Measurements from ENCODE around the gene STIM1.

The STIM1 gene

GRCh38 chr11:3833449-3833848 is 22.0 kb upstream of the STIM1 start:
- H3K27ac ChIP-seq (replicated peaks) = peak overlapping the region; percentile 93
- H3K4me3 ChIP-seq (replicated peaks; ENCODE audit: insufficient read depth, low read length) = no peak overlapping the region
- no peaks in the 10 kb centered on the region for H3K27me3 ChIP-seq (ENCODE audit: insufficient read depth, poor library complexity, severe bottlenecking)
- no peak for DNase-seq (ENCODE audit: low read depth in 1 of 2, low spot score in 1 of 2)
- TF ChIP-seq GABPA (IDR thresholded peaks at IDR 0.05; ENCODE audit: low read depth) (no peak), SPI1 (IDR thresholded peaks at IDR 0.05; ENCODE audit: borderline replicate concordance, low read depth) (no peak)

- H3K27ac ChIP-seq (replicated peaks) = peak overlapping the region; percentile 93
- H3K4me3 ChIP-seq (replicated peaks; ENCODE audit: insufficient read depth, low read length) = 0 out of 2 replicates have a peak overlapping the region, but pooled peaks have one; percentile 1
- H3K27me3 ChIP-seq (ENCODE audit: insufficient read depth, poor library complexity, severe bottlenecking) = no peaks in the 10 kb centered on the region
- TF ChIP-seq CTCF (IDR thresholded peaks at IDR 0.05; ENCODE audit: insufficient read depth, low read length) = no peak
- no peak for TF ChIP-seq POLR2AphosphoS5 (IDR thresholded peaks at IDR 0.05; ENCODE audit: low read depth)
- TF ChIP-seq GABPA (IDR thresholded peaks at IDR 0.05; ENCODE audit: low read depth) = no peak
- TF ChIP-seq REST (IDR thresholded peaks at IDR 0.05; ENCODE audit: insufficient replicate concordance, low read depth) = no peak
- no peak for TF ChIP-seq SPI1 (IDR thresholded peaks at IDR 0.05; ENCODE audit: borderline replicate concordance, low read depth)
- no peak for DNase-seq (ENCODE audit: low read depth in 1 of 2, low spot score in 1 of 2)
These were observed 21.2 kb upstream of the STIM1 start for GRCh38 chr11:3834349-3834663.

- DNase-seq (ENCODE audit: low read depth in 1 of 2, low spot score in 1 of 2) = peak; percentile 88 to 98
- Histone ChIP-seq H3K27me3 (ENCODE audit: insufficient read depth, poor library complexity, severe bottlenecking) (no peaks in the 10 kb centered on the region), H3K4me3 (replicated peaks; ENCODE audit: insufficient read depth, low read length) (0 out of 2 replicates have a peak overlapping the region, but pooled peaks have one; percentile 4), H3K27ac (replicated peaks) (peak overlapping the region; percentile 93)
- TF ChIP-seq POLR2AphosphoS5 (IDR thresholded peaks at IDR 0.05; ENCODE audit: low read depth) (peak; percentile 93), REST (IDR thresholded peaks at IDR 0.05; ENCODE audit: insufficient replicate concordance, low read depth) (peak; percentile 50), SPI1 (IDR thresholded peaks at IDR 0.05; ENCODE audit: borderline replicate concordance, low read depth) (peak; percentile 92), CTCF (IDR thresholded peaks at IDR 0.05; ENCODE audit: insufficient read depth, low read length) (no peak), GABPA (IDR thresholded peaks at IDR 0.05; ENCODE audit: low read depth) (peak; percentile 59)
These were observed 20.6 kb upstream of the STIM1 start for GRCh38 chr11:3834664-3835461.

- peak in 1 of 2 experiments; percentile 52 for DNase-seq (ENCODE audit: low read depth in 1 of 2, low spot score in 1 of 2)
- no peaks in the 10 kb centered on the region for H3K27me3 ChIP-seq (ENCODE audit: insufficient read depth, poor library complexity, severe bottlenecking)
- peak overlapping the region; percentile 93 for H3K27ac ChIP-seq (replicated peaks)
- H3K4me3 ChIP-seq (replicated peaks; ENCODE audit: insufficient read depth, low read length) = 0 out of 2 replicates have a peak overlapping the region, but pooled peaks have one; percentile 22
- TF ChIP-seq GABPA (IDR thresholded peaks at IDR 0.05; ENCODE audit: low read depth) (no peak), CTCF (IDR thresholded peaks at IDR 0.05; ENCODE audit: insufficient read depth, low read length) (no peak), POLR2AphosphoS5 (IDR thresholded peaks at IDR 0.05; ENCODE audit: low read depth) (no peak; the same call in 1 of the 2 replicates), REST (IDR thresholded peaks at IDR 0.05; ENCODE audit: insufficient replicate concordance, low read depth) (no peak), SPI1 (IDR thresholded peaks at IDR 0.05; ENCODE audit: borderline replicate concordance, low read depth) (no peak)
These were observed 19.7 kb upstream of the STIM1 start for GRCh38 chr11:3835751-3836150.

Measured in HL-60 (cell line).